Fibroblast of lung (primary cell): ENCODE data around the gene CMIP. TPM values are rescaled to one million over a fixed set of nuclear protein-coding genes. Genes with fewer than 3 reads are reported as not detected.

ENCODE experiments used
- DNase-seq, 2 donors: peaks; one replicate each; pipeline versions ENCODE4 v3.0.0 to v3.0.0-alpha.2; 2010; ENCODE audit warnings: low read depth in 2 of 2
- H2AFZ ChIP-seq: 2 replicates; pipeline ENCODE4 v1.5.1; 2012; ENCODE audit warnings: low read length, control low read depth, inconsistent platforms
- H3K27ac ChIP-seq: 2 replicates; pipeline ENCODE4 v1.5.1; 2011; ENCODE audit warnings: low read length, control low read depth; ENCODE audit not compliant: insufficient read depth
- H3K27me3 ChIP-seq: 2 replicates; pipeline ENCODE4 v1.5.1; 2011; ENCODE audit warnings: mild to moderate bottlenecking, low read length; ENCODE audit not compliant: control insufficient read depth, insufficient read depth
- H3K36me3 ChIP-seq: 2 replicates; pipeline ENCODE4 v1.5.1; 2011; ENCODE audit warnings: low read length; ENCODE audit not compliant: control insufficient read depth, insufficient read depth
- H3K4me1 ChIP-seq: 2 replicates; pipeline ENCODE4 v1.5.1; 2011; ENCODE audit warnings: low read length; ENCODE audit not compliant: control insufficient read depth, insufficient read depth; ENCODE audit errors: extremely low read depth
- H3K4me2 ChIP-seq: 2 replicates; pipeline ENCODE4 v1.5.1; 2011; ENCODE audit warnings: low read length, control low read depth; ENCODE audit not compliant: insufficient read depth; ENCODE audit errors: extremely low read depth
- H3K4me3 ChIP-seq, 4 experiments: fragments of 200-600 bp in 1 of 4; sonication (generic) in 1 of 4; replicated peaks in 1 of 4; 2 replicates each; pipeline ENCODE4 v1.5.1; 2011 to 2016; ENCODE audit warnings: low read length in 4 of 4, low read depth in 3 of 4, mild to moderate bottlenecking in 3 of 4, control low read depth in 2 of 4, inconsistent platforms in 1 of 4, mixed read lengths in 1 of 4; ENCODE audit not compliant: insufficient read depth in 1 of 4; ENCODE audit errors: control extremely low read depth in 1 of 4
- H3K79me2 ChIP-seq: 2 replicates; pipeline ENCODE4 v1.5.1; 2012; ENCODE audit warnings: mild to moderate bottlenecking, low read length, inconsistent platforms; ENCODE audit not compliant: control insufficient read depth, insufficient read depth
- H3K9ac ChIP-seq: 2 replicates; pipeline ENCODE4 v1.5.1; 2011; ENCODE audit warnings: mild to moderate bottlenecking, low read length, control low read depth; ENCODE audit not compliant: insufficient read depth
- H3K9me3 ChIP-seq: 2 replicates; pipeline ENCODE4 v1.5.1; 2012; ENCODE audit warnings: low read depth, low read length; ENCODE audit not compliant: control insufficient read depth, insufficient read depth
- H4K20me1 ChIP-seq: 2 replicates; pipeline ENCODE4 v1.5.1; 2011; ENCODE audit warnings: low read length; ENCODE audit not compliant: control insufficient read depth, insufficient read depth; ENCODE audit errors: extremely low read depth
- CTCF ChIP-seq, 2 donors: IDR thresholded peaks in 1 of 2; conservative IDR thresholded peaks in 1 of 2; 1 replicate in 1 of 2; 2 replicates in 1 of 2; pipeline ENCODE4 v1.5.1; 2011 to 2012; ENCODE audit warnings: low read length in 2 of 2, control low read depth in 1 of 2, inconsistent platforms in 1 of 2, low read depth in 1 of 2, mild to moderate bottlenecking in 1 of 2
- EZH2 ChIP-seq: IDR thresholded peaks from 2 replicates; pipeline ENCODE4 v1.5.1; 2012; ENCODE audit warnings: low read length, control low read depth, mild to moderate bottlenecking; ENCODE audit errors: missing control alignments
- polyA plus RNA-seq, 2 donors: library from polyadenylated mRNA; depleted of rRNA in 1 of 2; stranded (reverse) in 1 of 2; unstranded in 1 of 2; fragments of >200 nt; gene quantifications; 2 replicates each; pipeline ENCODE4 v1.2.1, GENCODE V29; 2011 to 2012; ENCODE audit warnings: missing spikeins in 1 of 2
- total RNA-seq: library from RNA; depleted of rRNA; stranded (reverse); fragments of >200 nt; gene quantifications from 2 replicates; pipeline ENCODE4 v1.2.1, GENCODE V29; 2014

The CMIP gene
- total and polyA plus RNA-seq, 2 donors (not counting 1 experiment from before 2014, with no cell fraction given), result 1.9 to 5.1 TPM

- no peaks in the 10 kb centered on the region for H4K20me1 ChIP-seq
- DNase-seq, result no peak
Measured at GRCh38 chr16:81595629-81596292, 151.2 kb downstream of the CMIP start.

GRCh38 chr16:81597079-81597658 is 152.6 kb downstream of the CMIP start:
- H3K9ac ChIP-seq, result no peak overlapping the region
- TF ChIP-seq CTCF (conservative IDR thresholded peaks at IDR 0.05 in 1 of 2, IDR thresholded peaks at IDR 0.05 in 1 of 2; ENCODE audit: low read depth in 1 of 2, low read length in 2 of 2) (no peak), EZH2 (no peak)
- H3K4me2 ChIP-seq, result no peak overlapping the region
- H3K79me2 ChIP-seq, result no peaks in the 10 kb centered on the region
- no peaks in the 10 kb centered on the region for H3K27me3 ChIP-seq
- H3K9me3 ChIP-seq, result no peaks in the 10 kb centered on the region
- H2AFZ ChIP-seq, result no peak overlapping the region
- no peaks in the 10 kb centered on the region for H3K36me3 ChIP-seq
- H3K4me3 ChIP-seq, result no peak overlapping the region
- H3K4me1 ChIP-seq, result no peaks in the 10 kb centered on the region
- H4K20me1 ChIP-seq, result no peaks in the 10 kb centered on the region
- no peak for DNase-seq
- H3K27ac ChIP-seq, result no peak overlapping the region

More at GRCh38 chr16:81595629-81596292, 151.2 kb downstream of the CMIP start:
- H3K27ac ChIP-seq, result no peak overlapping the region
- H3K4me3 ChIP-seq, result no peak overlapping the region
- no peaks in the 10 kb centered on the region for H3K79me2 ChIP-seq
- H3K9ac ChIP-seq, result no peak overlapping the region
- H3K36me3 ChIP-seq, result no peaks in the 10 kb centered on the region
- TF ChIP-seq EZH2 (no peak), CTCF (conservative IDR thresholded peaks at IDR 0.05 in 1 of 2, IDR thresholded peaks at IDR 0.05 in 1 of 2; ENCODE audit: low read depth in 1 of 2, low read length in 2 of 2) (no peak)
- H3K9me3 ChIP-seq, result no peaks in the 10 kb centered on the region
- no peaks in the 10 kb centered on the region for H3K27me3 ChIP-seq
- no peak overlapping the region for H3K4me2 ChIP-seq
- H3K4me1 ChIP-seq, result no peaks in the 10 kb centered on the region
- no peak overlapping the region for H2AFZ ChIP-seq

GRCh38 chr16:81598083-81598482 is 153.5 kb downstream of the CMIP start:
- no peaks in the 10 kb centered on the region for H3K79me2 ChIP-seq
- H4K20me1 ChIP-seq, result no peaks in the 10 kb centered on the region
- H3K27me3 ChIP-seq, result no peaks in the 10 kb centered on the region
- DNase-seq, result no peak
- H3K27ac ChIP-seq, result no peak overlapping the region
- no peak overlapping the region for H3K9ac ChIP-seq
- H3K4me1 ChIP-seq, result no peaks in the 10 kb centered on the region
- no peak overlapping the region for H2AFZ ChIP-seq
- no peaks in the 10 kb centered on the region for H3K9me3 ChIP-seq
- TF ChIP-seq EZH2 (no peak), CTCF (conservative IDR thresholded peaks at IDR 0.05 in 1 of 2, IDR thresholded peaks at IDR 0.05 in 1 of 2; ENCODE audit: low read depth in 1 of 2, low read length in 2 of 2) (no peak)
- no peaks in the 10 kb centered on the region for H3K36me3 ChIP-seq
- H3K4me3 ChIP-seq, result no peak overlapping the region
- H3K4me2 ChIP-seq, result no peak overlapping the region
